Liver (tissue), 3 donors: ENCODE data around the gene YTHDC1.

Source experiments
- JUND ChIP-seq, 2 donors: IDR thresholded peaks; 2 replicates each; pipeline ENCODE4 v1.6.1; 2016; ENCODE audit warnings: antibody characterized with exemption in 2 of 2
- SP1 ChIP-seq: IDR thresholded peaks from 2 replicates; pipeline ENCODE4 v1.6.1; 2018; ENCODE audit warnings: antibody characterized with exemption, mild to moderate bottlenecking
- TAF1 ChIP-seq: conservative IDR thresholded peaks from 2 replicates; pipeline ENCODE4 v1.6.1; 2016; ENCODE audit warnings: antibody characterized with exemption, mild to moderate bottlenecking
- TF ChIP-seq, protein P1 (sequence below): fragments of 150-350 bp; IDR thresholded peaks from 2 replicates; pipeline ENCODE4 v1.5.1; 2017; ENCODE audit warnings: improper control_type of control experiment, low read depth, low read length; ENCODE audit not compliant: missing input control
- TF ChIP-seq, protein P2 (sequence below): IDR thresholded peaks from 2 replicates; pipeline ENCODE4 v1.6.1; 2016; ENCODE audit warnings: antibody characterized with exemption, mild to moderate bottlenecking
- donor health status: healthy.
- donor health status: healthy.

DNA sequence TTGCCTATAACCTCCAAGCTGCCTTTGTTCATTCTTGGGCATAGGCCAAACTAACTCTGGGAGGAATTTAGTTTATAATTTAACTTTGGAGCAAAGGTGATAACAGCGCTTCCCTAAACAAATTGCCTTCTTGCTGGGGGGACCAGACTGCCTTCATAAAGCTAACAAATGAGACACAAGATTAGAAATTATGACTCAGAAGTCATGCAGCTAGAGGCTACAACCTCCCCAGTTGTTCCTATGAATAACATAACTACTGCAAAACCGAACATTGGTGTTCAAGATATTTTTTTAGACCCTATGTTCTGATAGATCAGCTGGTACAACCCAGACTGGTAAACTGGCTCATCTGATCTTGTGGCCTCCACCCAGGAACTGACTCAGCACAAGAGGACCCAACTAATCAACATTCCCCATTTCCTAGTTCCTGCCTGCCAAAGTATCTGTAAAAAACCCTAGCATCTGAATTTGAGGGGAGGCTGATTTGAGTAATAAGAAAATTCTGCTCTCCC, 82.4 kb downstream of the YTHDC1 start:
- TF ChIP-seq, protein P1, sequence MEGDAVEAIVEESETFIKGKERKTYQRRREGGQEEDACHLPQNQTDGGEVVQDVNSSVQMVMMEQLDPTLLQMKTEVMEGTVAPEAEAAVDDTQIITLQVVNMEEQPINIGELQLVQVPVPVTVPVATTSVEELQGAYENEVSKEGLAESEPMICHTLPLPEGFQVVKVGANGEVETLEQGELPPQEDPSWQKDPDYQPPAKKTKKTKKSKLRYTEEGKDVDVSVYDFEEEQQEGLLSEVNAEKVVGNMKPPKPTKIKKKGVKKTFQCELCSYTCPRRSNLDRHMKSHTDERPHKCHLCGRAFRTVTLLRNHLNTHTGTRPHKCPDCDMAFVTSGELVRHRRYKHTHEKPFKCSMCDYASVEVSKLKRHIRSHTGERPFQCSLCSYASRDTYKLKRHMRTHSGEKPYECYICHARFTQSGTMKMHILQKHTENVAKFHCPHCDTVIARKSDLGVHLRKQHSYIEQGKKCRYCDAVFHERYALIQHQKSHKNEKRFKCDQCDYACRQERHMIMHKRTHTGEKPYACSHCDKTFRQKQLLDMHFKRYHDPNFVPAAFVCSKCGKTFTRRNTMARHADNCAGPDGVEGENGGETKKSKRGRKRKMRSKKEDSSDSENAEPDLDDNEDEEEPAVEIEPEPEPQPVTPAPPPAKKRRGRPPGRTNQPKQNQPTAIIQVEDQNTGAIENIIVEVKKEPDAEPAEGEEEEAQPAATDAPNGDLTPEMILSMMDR: no peak
- TF ChIP-seq, protein P2, sequence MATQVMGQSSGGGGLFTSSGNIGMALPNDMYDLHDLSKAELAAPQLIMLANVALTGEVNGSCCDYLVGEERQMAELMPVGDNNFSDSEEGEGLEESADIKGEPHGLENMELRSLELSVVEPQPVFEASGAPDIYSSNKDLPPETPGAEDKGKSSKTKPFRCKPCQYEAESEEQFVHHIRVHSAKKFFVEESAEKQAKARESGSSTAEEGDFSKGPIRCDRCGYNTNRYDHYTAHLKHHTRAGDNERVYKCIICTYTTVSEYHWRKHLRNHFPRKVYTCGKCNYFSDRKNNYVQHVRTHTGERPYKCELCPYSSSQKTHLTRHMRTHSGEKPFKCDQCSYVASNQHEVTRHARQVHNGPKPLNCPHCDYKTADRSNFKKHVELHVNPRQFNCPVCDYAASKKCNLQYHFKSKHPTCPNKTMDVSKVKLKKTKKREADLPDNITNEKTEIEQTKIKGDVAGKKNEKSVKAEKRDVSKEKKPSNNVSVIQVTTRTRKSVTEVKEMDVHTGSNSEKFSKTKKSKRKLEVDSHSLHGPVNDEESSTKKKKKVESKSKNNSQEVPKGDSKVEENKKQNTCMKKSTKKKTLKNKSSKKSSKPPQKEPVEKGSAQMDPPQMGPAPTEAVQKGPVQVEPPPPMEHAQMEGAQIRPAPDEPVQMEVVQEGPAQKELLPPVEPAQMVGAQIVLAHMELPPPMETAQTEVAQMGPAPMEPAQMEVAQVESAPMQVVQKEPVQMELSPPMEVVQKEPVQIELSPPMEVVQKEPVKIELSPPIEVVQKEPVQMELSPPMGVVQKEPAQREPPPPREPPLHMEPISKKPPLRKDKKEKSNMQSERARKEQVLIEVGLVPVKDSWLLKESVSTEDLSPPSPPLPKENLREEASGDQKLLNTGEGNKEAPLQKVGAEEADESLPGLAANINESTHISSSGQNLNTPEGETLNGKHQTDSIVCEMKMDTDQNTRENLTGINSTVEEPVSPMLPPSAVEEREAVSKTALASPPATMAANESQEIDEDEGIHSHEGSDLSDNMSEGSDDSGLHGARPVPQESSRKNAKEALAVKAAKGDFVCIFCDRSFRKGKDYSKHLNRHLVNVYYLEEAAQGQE: no peak
- no peak for TF ChIP-seq TAF1
- no peak for TF ChIP-seq SP1
- no peak for TF ChIP-seq JUND (IDR thresholded peaks at IDR 0.05)
